HG03097 (cell line): ENCODE measurements around the gene HSF2BP.
"Not testable (repeated sequence)": the region's sequence is repeated elsewhere in the genome, so short reads cannot be mapped to it uniquely, and the experiment has no call there.

ENCODE experiments used
- ATAC-seq: cut with Tn5 transposase; IDR thresholded peaks from one replicate; pipeline ENCODE4 v1.9.1; 2021; ENCODE audit not compliant: unreplicated experiment, low FRiP score

The HSF2BP gene

GRCh38 chr21:43688906-43689305 is 29.6 kb upstream of the HSF2BP start:
- no peak for ATAC-seq

DNA sequence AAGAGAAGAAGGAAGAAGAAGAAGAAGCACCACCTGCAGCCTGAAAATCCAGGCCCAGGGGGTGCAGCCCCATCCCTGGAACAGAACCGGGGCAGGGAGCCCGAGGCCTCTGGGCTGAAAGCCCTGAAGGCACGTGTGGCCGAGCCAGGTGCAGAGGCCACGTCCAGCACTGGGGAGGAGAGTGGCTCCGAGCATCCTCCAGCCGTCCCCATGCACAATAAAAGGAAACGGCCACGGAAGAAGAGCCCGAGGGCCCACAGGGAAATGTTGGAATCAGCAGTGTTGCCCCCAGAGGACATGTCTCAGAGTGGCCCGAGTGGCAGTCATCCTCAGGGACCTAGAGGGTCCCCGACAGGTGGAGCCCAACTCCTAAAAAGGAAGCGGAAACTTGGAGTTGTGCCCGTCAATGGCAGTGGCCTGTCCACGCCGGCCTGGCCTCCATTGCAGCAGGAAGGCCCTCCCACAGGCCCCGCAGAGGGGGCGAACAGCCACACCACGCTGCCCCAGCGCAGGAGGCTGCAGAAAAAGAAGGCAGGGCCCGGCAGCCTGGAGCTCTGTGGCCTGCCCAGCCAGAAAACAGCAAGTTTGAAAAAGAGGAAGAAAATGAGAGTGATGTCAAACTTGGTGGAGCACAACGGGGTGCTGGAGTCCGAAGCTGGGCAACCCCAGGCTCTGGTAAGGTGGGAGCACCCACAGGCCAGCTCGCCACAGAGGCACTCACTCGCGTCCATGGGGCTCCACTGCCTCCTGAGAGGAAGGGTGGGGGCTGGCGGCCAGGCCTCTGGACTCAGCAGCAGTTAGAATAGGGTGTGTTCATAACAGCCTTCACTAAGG is 28.5 kb upstream of the HSF2BP start:
- no peak for ATAC-seq

DNA sequence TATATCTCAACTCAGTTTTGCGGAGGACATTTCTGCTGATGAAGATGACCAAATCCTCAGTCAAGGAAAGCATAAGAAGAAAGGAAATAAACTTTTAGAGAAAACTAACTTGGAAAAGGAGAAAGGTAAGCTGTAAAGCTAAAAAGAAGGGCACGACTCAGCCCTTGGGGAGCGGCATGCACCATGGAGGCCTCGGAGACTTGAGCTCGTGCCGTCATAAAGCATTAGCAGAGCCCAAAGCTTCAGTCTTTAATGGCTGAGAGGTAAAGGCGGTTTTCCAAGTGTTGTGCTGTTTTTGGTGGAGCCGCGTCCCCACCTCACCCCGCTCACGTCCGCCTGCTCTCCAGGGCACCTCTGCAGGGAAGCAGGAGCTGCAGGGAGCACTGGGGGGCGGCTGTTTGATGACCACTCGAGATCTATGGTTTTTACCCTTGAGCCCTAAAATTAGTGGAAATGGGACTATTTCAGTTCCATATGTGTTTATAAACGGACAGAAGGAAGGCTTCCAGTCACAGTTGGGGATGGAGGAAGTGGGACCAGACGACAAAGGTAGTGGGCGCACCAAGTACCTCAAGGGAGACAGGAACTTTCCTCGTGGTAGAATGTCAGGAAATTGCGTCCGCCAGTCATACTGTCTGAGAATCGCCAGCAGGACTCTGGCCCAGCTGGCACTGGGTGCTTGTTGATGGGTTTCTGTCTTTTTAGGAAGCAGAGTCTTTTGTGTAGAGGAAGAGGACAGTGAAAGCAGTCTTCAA is 27.7 kb upstream of the HSF2BP start:
- no peak for ATAC-seq

- ATAC-seq: no peak
These were observed 25.1 kb upstream of the HSF2BP start for GRCh38 chr21:43684424-43684823.

DNA sequence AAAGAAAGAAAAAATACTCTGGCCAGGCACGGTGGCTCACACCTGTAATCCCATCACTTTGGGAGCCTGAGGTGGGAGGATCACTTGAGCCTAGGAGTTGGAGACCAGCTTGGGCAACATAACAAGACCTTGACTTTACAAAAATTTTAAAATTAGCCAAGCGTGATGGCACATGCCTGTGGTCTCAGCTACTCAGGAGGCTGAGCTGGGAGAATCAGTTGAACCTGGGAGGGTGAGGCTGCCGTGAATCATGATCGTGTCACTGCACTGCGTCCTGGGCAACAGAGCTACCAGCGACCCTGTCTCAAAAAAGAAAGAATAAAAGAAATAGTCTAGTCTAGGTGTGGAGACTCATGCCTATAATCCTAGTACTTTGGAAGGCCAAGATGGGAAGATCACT is 22.4 kb upstream of the HSF2BP start:
- ATAC-seq: no peak

DNA sequence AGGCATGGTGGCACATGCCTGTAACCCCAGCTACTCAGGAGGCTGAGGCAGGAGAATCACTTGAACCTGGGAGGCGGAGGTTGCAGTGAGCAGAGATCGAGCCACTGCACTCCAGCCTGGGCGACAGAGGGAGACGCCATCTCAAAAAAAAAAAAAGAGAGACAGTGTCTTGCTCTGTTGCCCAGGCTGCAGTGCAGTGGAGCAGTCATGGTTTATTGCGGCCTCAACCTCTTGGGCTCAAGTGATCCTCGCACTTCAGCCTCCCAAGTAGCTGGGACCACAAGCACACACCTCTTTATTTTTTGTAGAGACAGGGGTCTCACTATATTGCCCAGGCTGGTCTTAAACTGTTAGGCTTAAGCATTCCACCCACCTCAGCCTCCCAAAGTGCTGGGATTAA is 21.1 kb upstream of the HSF2BP start:
- ATAC-seq: not testable (repeated sequence)

DNA sequence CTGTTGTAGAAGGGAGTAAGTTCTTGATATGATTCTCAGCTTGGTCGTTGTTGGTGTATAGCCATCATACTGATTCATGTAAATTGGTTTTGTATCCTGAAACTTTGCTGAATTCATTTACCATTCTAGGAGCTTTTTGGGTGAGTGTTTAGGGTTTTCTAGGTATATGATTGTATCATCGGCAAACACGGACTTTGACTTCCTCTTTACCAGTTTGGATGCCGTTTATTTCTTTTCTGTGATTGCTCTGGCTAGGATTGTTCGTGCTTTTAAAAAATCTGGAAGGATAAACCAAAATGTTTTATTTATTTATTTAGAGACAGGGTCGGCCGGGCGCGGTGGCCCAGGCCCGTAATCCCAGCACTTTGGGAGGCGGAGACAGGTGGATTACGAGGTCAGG is 20.7 kb upstream of the HSF2BP start:
- no peak for ATAC-seq

DNA sequence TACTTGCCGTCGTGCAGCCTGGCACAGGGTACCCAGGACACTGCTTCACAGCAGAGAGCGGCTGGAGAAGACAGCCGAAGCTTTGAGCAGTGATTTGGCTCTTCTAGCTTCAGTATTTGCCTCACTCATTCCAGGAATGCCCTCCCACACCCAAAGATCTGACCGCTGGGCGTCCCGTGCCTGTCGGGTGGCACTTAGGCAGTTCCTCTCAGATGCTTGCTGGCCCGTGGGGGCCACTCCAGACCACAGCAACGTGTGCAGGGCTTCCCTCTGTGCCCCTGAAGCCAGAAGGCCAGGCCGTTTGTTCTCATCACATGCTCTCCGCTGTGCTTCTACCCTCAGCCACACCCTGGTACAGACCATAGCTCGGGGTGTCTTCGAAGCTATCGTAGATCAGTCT is 17.1 kb upstream of the HSF2BP start:
- ATAC-seq: no peak

DNA sequence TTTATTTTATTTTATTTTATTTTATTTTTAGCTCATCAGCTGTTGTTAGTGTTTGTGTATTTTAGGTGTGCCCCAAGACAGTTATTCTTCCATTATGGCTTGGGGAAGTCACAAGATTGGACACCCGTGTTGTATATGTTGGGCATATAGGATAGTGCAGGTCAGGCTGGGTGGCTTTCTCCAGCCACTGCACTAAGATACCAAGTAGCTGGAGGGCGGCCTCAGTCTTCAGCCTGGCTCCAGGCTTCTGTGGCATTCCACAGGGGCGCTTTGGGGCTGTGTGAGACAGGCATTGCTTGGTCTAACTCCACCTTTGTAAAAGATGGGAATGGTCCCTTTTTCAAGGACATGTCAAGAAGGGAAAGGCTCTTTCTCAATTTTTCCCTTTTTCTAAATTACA is 16.6 kb upstream of the HSF2BP start:
- no peak for ATAC-seq

DNA sequence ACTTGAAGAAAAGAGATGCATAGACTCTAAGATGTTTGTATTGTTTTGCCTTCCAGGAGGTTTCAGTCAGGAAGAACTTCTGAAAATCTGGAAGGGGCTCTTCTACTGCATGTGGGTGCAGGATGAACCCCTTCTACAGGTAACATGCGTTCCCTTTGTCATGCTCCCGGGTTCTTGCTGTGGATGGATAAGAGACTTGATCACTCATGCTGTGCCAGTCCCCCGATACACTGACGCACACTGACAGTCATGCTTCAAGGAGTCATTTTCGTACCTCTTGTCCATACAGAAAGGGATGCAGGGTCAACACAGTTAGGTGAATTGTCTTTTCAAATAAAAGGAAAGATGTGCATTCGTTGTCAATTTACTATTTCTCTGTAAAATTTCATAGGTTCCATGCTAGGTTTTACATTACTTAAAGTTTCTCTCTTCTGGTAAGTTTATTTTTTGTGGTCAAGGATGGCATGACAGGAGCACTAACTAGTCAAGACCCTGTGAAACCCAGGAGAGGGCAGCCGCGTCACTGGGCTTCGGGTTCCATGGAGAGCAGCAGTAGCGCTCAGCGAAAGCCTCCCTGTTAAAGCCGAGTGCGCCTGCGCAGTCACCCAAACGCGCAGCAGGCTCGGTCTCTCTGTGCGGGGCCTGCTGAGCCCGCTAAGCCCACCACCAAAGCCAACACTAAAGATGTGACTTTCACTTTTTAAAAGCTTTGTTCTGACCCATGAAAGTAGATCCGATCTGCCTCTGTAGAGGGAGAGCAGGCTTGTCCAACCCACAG is 10.7 kb upstream of the HSF2BP start:
- no peak for ATAC-seq

- ATAC-seq: no peak
These were observed 8.1 kb upstream of the HSF2BP start for GRCh38 chr21:43667191-43667904.

DNA sequence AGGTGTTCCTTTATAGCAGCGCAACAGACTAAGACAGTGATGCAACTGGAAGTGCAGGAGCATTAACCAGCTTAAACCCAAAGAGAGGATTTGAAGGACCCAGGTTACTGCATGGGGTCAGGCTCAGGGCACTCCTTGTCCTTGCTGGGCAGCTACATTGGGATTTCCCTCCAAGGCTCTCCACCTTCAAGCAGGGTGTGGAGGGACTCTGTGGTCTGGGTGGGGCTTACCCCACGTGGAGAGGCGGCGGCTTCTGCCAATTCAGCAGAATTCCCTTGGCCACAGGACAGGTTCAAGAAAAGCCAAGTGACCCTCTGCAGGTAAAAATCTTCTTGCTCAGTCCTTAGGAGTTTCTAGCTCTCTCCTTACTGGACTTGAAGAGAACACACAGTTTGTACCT is 6.6 kb upstream of the HSF2BP start:
- ATAC-seq: no peak

- ATAC-seq: no peak
These were observed 5.1 kb upstream of the HSF2BP start for GRCh38 chr21:43664358-43664757.

GRCh38 chr21:43663033-43663432 is 3.7 kb upstream of the HSF2BP start:
- no peak for ATAC-seq

- no peak for ATAC-seq
These were observed 3.0 kb upstream of the HSF2BP start for GRCh38 chr21:43662286-43662685.

DNA sequence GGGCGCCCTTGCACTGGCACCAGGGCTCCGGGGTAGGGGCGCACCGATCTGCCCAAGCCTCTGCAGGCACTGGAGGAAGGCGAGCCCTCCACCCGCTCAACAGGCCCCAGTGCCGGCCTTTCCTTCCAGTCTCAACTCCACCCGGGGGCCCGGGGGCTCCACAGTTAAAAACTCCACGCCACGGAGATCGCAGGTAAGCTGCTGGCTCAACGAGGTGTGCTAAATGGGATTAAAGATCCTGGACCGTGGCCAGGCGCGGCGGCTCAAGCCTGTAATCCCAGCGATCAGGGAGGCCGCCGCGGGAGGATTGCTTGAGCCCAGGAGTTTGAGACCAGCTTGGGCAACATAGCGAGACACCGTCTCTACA is 536 bp downstream of the HSF2BP start:
- no peak for ATAC-seq

GRCh38 chr21:43658088-43658741 is 1.1 kb downstream of the HSF2BP start:
- no peak for ATAC-seq

- no peak for ATAC-seq
These were observed 1.8 kb downstream of the HSF2BP start for GRCh38 chr21:43657355-43658087.

- no peak for ATAC-seq
These were observed 4.3 kb downstream of the HSF2BP start for GRCh38 chr21:43654806-43655489.
